ENCODE data around the gene ZNF512B. TPM values are rescaled to one million over a fixed set of nuclear protein-coding genes. Genes with fewer than 3 reads are reported as not detected.
A peak's percentile ranks its signal among the peaks of the same experiment; 100 is the strongest.
"Not testable (repeated sequence)": the region's sequence is repeated elsewhere in the genome, so short reads cannot be mapped to it uniquely, and the experiment has no call there.

ZNF512B gene
- polyA plus RNA-seq, 3 donors, result 0.10 to 2.6 TPM; not detected in 1

GRCh38 chr20:63917811-63918210 is 51.9 kb downstream of the ZNF512B start:
- WGBS (ENCODE audit: insufficient coverage), result over 99% methylated on average over 11 of the region's 11 CpGs
- Mint-ChIP-seq H3K36me3 (peaks cover 36 to 79% of the 10 kb centered on the region in 2 donors), H3K27me3 (ENCODE audit: low read depth in 3 of 3) (no peaks in the 10 kb centered on the region), H3K27ac (peak overlapping the region in 2 of 7 donors; percentile 8 to 74), H3K9me3 (peaks cover 4 to 16% (median 9%) of the 10 kb centered on the region in 7 donors), H3K4me1 (peaks cover 14% of the 10 kb centered on the region), H3K4me3 (no peak overlapping the region)
- H3K4me1 ChIP-seq (ENCODE audit: control insufficient read depth in 1 of 2, insufficient read depth in 2 of 2, low read length in 2 of 2), result peaks cover 6% of the 10 kb centered on the region in 2 donors
- H2AFZ ChIP-seq (ENCODE audit: insufficient read depth, low read depth, low read length, poor library complexity, severe bottlenecking), result no peak overlapping the region
- H3K36me3 ChIP-seq (replicated peaks in 1 of 2; ENCODE audit: control insufficient read depth in 1 of 2, insufficient read depth in 2 of 2, low read length in 2 of 2), result peaks cover 33 to 83% of the 10 kb centered on the region in 2 donors
- no peak overlapping the region for H3K4me2 ChIP-seq (replicated peaks; ENCODE audit: extremely low read depth, low read length, poor library complexity, severe bottlenecking)
- H4K20me1 ChIP-seq (ENCODE audit: insufficient read depth, low read length), result peaks cover 96% of the 10 kb centered on the region
- peaks cover 0 to 9% of the 10 kb centered on the region in 2 donors for H3K9me3 ChIP-seq (replicated peaks in 1 of 2; ENCODE audit: control insufficient read depth in 1 of 2, insufficient read depth in 1 of 2, low read length in 2 of 2)
- H3K4me3 ChIP-seq (replicated peaks in 1 of 3; ENCODE audit: low read depth in 2 of 3, low read length in 3 of 3), result no peak overlapping the region
- H3K79me2 ChIP-seq (ENCODE audit: insufficient read depth, low read length), result peaks cover 95% of the 10 kb centered on the region
- no peak for DNase-seq
- H3K9ac ChIP-seq (ENCODE audit: insufficient read depth, low read length, poor library complexity, severe bottlenecking), result no peak overlapping the region
- H3K27ac ChIP-seq (ENCODE audit: low read depth in 1 of 2, low read length in 2 of 2), result no peak overlapping the region
- no peak for TF ChIP-seq CTCF (IDR thresholded peaks at IDR 0.05)
- no peaks in the 10 kb centered on the region for H3K27me3 ChIP-seq (ENCODE audit: control insufficient read depth in 2 of 2, insufficient read depth in 2 of 2, low read length in 2 of 2)
- intact Hi-C loops (cut with micrococcal nuclease), result no loop called here

- intact Hi-C loops (cut with micrococcal nuclease); H3K4me3 ChIP-seq (replicated peaks in 1 of 3; ENCODE audit: low read depth in 2 of 3, low read length in 3 of 3); H3K27me3 Mint-ChIP-seq (ENCODE audit: low read depth in 3 of 3); H2AFZ ChIP-seq (ENCODE audit: insufficient read depth, low read depth, low read length, poor library complexity, severe bottlenecking); DNase-seq; H3K4me2 ChIP-seq (replicated peaks; ENCODE audit: extremely low read depth, low read length, poor library complexity, severe bottlenecking); H3K9ac ChIP-seq (ENCODE audit: insufficient read depth, low read length, poor library complexity, severe bottlenecking); H3K9me3 ChIP-seq (replicated peaks in 1 of 2; ENCODE audit: control insufficient read depth in 1 of 2, insufficient read depth in 1 of 2, low read length in 2 of 2); H3K27me3 ChIP-seq (ENCODE audit: control insufficient read depth in 2 of 2, insufficient read depth in 2 of 2, low read length in 2 of 2): not testable (repeated sequence)
- peaks cover 30 to 73% of the 10 kb centered on the region in 2 donors for H3K36me3 Mint-ChIP-seq
- Histone ChIP-seq H3K4me1 (ENCODE audit: control insufficient read depth in 1 of 2, insufficient read depth in 2 of 2, low read length in 2 of 2) (peaks cover 20% of the 10 kb centered on the region in 2 donors), H3K79me2 (ENCODE audit: insufficient read depth, low read length) (peaks cover 95% of the 10 kb centered on the region), H3K27ac (ENCODE audit: low read depth in 1 of 2, low read length in 2 of 2) (peak overlapping the region in 1 of 2 donors; percentile 36), H4K20me1 (ENCODE audit: insufficient read depth, low read length) (peaks cover 96% of the 10 kb centered on the region), H3K36me3 (replicated peaks in 1 of 2; ENCODE audit: control insufficient read depth in 1 of 2, insufficient read depth in 2 of 2, low read length in 2 of 2) (peaks cover 30 to 70% of the 10 kb centered on the region in 2 donors)
- peak overlapping the region in 5 of 7 donors; percentile 41 to 89 (median 67) for H3K27ac Mint-ChIP-seq
- WGBS (ENCODE audit: insufficient coverage), result 93% methylated on average over 6 of the region's 8 CpGs
- H3K4me3 Mint-ChIP-seq, result peak overlapping the region in 1 of 2 donors; percentile 45
- H3K9me3 Mint-ChIP-seq, result peaks cover 4 to 16% (median 9%) of the 10 kb centered on the region in 7 donors
- peaks cover 28% of the 10 kb centered on the region for H3K4me1 Mint-ChIP-seq
These were observed 53.3 kb downstream of the ZNF512B start for GRCh38 chr20:63916371-63916939.
